Measurements from ENCODE around the gene ARHGEF7. TPM values are rescaled to one million over a fixed set of nuclear protein-coding genes. Genes with fewer than 3 reads are reported as not detected.

The ARHGEF7 gene
- total RNA-seq, 1 experiment from 2014 or later: 14.7 TPM

- DNase-seq (ENCODE audit: low read depth): no peak
Observed at GRCh38 chr13:111139873-111140561, 24.9 kb downstream of the ARHGEF7 start.

DNA sequence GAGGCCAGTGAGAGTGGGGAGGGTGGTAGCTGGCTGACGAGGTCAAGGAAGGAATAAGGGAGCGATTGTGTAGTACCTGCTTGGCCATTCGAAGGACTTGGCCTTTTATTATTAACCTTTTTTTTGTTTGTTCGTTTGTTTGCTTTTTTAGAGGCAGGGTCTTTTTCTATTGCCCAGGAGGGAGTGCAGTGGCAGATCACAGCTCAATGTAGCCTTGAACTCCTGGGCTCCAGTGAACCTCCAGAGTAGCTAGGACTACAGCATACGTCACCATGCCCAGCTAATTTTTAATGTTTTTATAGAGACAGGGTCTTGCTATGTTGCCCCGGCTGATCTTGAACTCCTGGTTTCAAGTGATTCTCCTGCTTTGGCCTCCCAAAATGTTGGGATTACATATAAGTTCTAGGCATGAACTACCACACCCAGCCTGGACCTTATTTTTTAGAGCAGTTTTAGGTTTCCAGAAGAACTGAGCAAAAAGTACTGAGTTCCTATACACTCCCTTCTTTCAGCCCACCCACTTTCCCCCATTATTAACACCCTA is 25.5 kb downstream of the ARHGEF7 start:
- DNase-seq (ENCODE audit: low read depth): no peak

DNA sequence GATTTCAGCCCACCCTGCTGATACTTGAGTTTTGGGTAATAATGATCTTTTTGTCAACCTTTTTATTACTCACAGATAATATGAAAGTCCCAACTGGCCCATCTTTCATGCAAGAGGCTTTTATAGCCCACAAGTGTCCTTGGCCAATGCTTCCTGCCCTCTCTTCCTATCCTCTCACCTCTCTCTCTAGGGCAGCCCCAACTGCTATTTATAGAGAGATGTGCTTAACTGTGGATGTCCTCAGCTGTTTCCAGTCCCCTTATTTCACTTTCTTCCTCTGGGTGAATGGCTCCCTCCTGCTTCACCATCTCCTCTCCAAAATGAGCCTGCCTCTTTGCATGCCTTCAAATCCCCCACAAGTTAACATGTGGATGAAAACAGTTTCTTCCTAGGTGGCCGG is 27.4 kb downstream of the ARHGEF7 start:
- DNase-seq (ENCODE audit: low read depth): no peak

DNA sequence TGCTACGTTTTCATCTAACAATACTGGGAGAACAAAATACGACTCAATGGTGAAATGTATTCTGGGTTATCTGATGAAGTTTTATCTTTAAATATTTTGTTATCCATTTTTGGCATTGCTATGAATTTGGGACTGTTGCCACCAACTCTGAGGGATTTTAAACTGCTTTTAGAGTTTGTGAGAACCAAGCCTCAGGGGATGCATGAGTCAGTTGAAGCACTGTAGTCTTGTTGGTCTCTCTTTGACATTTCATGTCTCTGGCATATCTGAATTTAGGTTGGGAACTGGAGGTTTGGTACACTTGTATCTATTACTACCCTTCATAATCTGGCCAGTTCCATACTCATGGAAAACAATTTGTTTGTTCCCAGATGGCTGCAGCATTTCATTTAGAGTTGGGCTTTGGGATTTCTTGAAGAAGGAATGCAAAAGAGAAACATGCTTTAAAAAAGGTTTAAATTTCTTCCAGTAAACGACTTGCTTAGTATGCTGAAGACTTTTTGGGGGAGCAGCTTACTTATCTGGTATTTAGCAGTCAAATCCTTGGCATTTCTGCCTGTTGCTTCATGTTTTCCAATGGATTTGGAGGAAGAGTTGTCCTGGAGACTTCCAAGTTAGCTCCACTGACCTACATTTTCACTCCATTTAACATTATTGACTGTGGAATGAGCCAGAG is 28.9 kb downstream of the ARHGEF7 start:
- peak; percentile 16 for DNase-seq (ENCODE audit: low read depth)

DNA sequence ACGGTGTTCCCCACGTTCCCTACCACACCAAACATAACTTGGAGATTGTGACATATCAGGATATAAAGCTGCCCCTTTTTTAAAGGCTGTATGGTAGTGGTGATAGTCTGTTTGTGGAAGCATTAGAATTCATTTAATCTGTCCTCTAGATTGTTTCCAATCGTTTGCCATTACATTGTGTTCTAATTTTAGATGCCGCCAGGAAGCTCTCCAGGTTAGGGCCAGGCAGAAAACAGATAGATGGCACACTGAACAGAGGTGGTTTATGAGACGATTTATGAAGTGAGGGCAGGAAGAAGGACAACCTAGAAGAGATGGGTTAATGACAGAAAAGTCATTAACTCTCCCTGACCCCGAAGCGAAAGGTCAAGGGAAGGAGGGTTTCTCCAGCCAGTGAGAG is 30.0 kb downstream of the ARHGEF7 start:
- no peak for DNase-seq (ENCODE audit: low read depth)

DNA sequence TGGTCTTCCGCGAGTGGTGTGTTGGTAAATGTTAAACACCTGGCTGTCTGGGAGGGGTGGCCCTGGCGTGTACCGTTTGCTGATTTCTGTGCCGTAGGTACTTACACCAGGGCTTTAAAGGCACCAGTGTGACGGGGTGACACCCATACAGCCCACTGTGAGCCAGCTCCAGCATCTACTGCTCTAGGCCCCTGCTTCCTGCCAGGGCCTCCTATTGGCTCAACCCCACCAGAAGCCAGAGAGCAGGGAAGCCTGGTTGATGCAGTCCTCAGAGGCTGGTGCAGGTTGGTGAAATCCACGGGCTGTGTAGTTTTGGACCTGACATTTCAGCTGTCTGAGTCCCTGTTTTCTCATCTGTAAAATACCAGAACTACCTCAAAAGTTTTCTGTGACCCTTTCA is 30.4 kb downstream of the ARHGEF7 start:
- no peak for DNase-seq (ENCODE audit: low read depth)

GRCh38 chr13:111152844-111153243 is 37.7 kb downstream of the ARHGEF7 start:
- no peak for DNase-seq (ENCODE audit: low read depth)

DNA sequence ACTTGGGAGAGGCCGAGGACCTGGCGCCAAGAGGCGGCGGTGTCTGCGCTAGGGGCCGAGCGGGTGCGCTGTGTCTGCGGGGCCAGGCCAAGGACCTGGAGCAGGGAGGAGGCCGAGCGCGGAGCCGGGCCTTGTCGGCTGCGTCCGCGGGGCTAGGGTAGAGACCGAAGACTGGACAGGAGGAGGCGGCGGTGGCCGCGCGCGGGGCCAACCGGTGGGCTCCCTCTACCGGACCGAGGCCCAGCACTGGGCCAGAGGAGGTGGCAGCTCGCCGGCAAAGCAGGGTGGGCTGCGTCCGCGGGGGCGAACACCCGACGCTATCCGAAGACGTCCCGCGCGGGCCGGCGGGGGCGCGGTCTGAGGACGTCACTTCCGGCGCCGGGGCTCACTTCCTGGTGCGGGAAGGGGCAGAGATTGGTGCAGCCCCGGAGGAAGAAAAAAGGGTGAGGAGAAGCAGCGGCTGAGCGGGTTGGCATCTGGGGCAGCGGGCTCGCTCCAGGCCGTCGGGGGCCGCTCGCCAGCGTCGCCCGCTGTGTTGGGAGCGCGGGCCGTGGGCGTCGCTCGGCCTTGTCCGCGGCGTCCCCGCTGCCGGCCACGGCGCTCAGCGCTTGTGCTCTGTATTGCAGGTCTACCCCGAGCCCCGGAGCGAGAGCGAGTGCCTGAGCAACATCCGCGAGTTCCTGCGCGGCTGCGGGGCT is 38.3 kb downstream of the ARHGEF7 start:
- DNase-seq (ENCODE audit: low read depth): peak; percentile 85

- DNase-seq (ENCODE audit: low read depth): peak; percentile 38
Observed at GRCh38 chr13:111153977-111154332, 38.8 kb downstream of the ARHGEF7 start.

DNA sequence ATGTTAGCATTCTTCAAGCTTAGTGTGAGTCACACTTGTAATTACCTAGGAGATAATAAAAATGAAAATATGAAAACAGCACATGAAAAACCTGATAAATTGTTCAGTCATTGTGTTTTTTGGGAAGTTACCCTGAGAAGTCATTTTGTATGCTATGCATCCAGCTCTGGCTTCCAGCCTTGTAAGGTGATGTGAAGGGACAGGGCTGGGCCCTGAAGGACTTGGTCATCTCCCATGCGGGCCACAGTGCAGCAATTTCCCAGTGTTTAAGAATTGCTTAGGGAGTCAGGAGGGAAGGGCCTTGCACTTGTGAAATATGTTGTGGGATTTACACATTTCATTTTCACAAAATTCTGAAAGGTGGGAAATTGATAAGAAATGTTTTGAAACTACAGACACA is 41.3 kb downstream of the ARHGEF7 start:
- peak; percentile 12 for DNase-seq (ENCODE audit: low read depth)

GRCh38 chr13:111158136-111158805 is 43.2 kb downstream of the ARHGEF7 start:
- no peak for DNase-seq (ENCODE audit: low read depth)

- no peak for DNase-seq (ENCODE audit: low read depth)
Observed at GRCh38 chr13:111159362-111160320, 44.5 kb downstream of the ARHGEF7 start.

- no peak for DNase-seq (ENCODE audit: low read depth)
Observed at GRCh38 chr13:111160648-111161047, 45.5 kb downstream of the ARHGEF7 start.

- DNase-seq (ENCODE audit: low read depth): no peak
Observed at GRCh38 chr13:111161601-111162600, 46.8 kb downstream of the ARHGEF7 start.

GRCh38 chr13:111165241-111166010 is 50.3 kb downstream of the ARHGEF7 start:
- DNase-seq (ENCODE audit: low read depth): no peak

GRCh38 chr13:111166882-111167675 is 52.0 kb downstream of the ARHGEF7 start:
- DNase-seq (ENCODE audit: low read depth): no peak

- DNase-seq (ENCODE audit: low read depth): no peak
Observed at GRCh38 chr13:111168107-111168506, 53.0 kb downstream of the ARHGEF7 start.

DNA sequence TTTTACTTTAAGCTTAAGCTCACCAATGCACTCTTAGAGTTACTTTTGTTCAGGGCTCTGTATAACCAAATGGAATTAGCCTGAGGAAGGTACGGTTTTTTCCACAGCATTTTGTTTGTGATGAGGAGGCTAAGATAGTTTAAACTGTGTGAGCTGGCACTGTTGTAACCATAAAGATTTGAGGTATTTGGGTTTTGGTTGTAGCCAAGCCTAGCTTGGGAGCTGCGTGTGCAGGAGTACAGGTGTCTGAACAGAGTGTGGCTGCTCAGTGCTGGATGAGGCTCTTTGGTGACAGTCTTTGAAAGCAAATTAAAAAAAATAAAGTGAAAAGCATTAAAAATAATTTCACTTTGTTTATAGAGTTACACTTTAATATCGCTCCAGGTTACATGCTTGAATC is 56.0 kb downstream of the ARHGEF7 start:
- DNase-seq (ENCODE audit: low read depth): no peak
